Measurements from ENCODE around the gene CDC123. TPM values are rescaled to one million over a fixed set of nuclear protein-coding genes. Genes with fewer than 3 reads are reported as not detected.

Gene CDC123
- total and polyA plus RNA-seq, 2 of the 4 experiments (the other 2 are of a cell fraction) = 100 to 203 TPM

DNA sequence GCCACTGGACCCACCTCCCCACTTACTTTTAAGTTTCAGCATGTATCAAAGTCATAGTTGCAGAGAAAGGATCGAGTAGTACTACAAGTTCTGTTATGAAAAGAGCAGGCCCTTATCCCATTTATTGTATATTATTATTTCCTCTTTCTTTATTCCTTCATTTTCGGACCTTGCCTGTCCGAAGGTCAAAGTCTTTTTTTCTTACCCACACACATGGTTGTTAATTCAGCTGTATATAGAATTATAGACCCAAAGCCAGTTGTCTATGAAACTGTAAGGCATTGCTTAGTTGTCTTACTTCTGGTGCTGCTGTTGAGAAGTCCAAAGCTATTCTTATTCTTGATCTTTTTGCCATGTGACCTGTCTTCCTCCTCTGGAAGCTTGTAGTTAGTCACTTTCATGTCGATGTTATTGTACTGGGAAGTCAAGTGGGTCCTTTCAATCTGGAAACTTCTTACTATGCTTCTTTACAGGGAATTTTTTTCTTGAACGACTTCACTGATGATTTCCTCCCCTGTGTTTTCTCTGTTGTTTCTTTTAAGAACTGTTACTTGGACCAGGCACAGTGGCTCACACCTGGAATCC is 8.6 kb upstream of the CDC123 start:
- in situ Hi-C loops (cut with MboI; ENCODE audit: low sequenced_read_pairs) (no loop called here), dilution Hi-C loops (cut with HindIII; ENCODE audit: low sequenced_read_pairs, unreplicated experiment) (no loop called here)
- no peak overlapping the region for H3K9ac ChIP-seq (ENCODE audit: low read depth, low read length)

More for the DNA sequence above, 8.6 kb upstream of the CDC123 start:
- H3K23ac ChIP-seq (ENCODE audit: low read depth, low read length) = no peak overlapping the region
- H3K18ac ChIP-seq (ENCODE audit: low read depth, low read length) = no peak overlapping the region
- no peak overlapping the region for H2BK15ac ChIP-seq (ENCODE audit: low read depth, low read length)
- no peak overlapping the region for H2BK20ac ChIP-seq (ENCODE audit: low read depth, low read length)
- H4K8ac ChIP-seq (ENCODE audit: low read depth in 2 of 2, low read length in 2 of 2) = no peak overlapping the region
- H4K5ac ChIP-seq (ENCODE audit: low read depth, low read length) = no peak overlapping the region
- H4K20me1 ChIP-seq (ENCODE audit: insufficient read depth, low read length) = peaks cover 16% of the 10 kb centered on the region; the same call in 1 of the 2 replicates
- H3K36me3 ChIP-seq (ENCODE audit: control insufficient read depth, insufficient read depth, low read length) = peaks cover 13% of the 10 kb centered on the region
- no peak overlapping the region for H3K27ac ChIP-seq (ENCODE audit: insufficient read depth, low read length)
- H3K4me3 ChIP-seq (ENCODE audit: insufficient read depth, low read depth, low read length) = no peak overlapping the region
- BruUV-seq (replicated peaks) = no TSS peak
- no peak overlapping the region for H2AFZ ChIP-seq (replicated peaks; ENCODE audit: low read length, poor library complexity)
- no peak overlapping the region for H2BK5ac ChIP-seq (ENCODE audit: low read depth, low read length, poor library complexity, severe bottlenecking)
- H3K4me1 ChIP-seq (ENCODE audit: control insufficient read depth, insufficient read depth, low read length) = peaks cover 4% of the 10 kb centered on the region; the same call in 1 of the 2 replicates
- DNase-seq (no peak), ATAC-seq (ENCODE audit: low read depth) (no peak)
- peaks cover 9% of the 10 kb centered on the region; the same call in 1 of the 2 replicates for H3K9me1 ChIP-seq (ENCODE audit: insufficient read depth, low read length)
- H3K4ac ChIP-seq (ENCODE audit: low read depth, low read length) = no peak overlapping the region
- no peak overlapping the region for H2BK120ac ChIP-seq (ENCODE audit: low read depth, low read length)
- H3K79me1 ChIP-seq (ENCODE audit: low read depth in 1 of 2, low read length in 2 of 2) = peaks cover 30 to 56% of the 10 kb centered on the region in 2 experiments
- no peak overlapping the region for H3K14ac ChIP-seq (replicated peaks; ENCODE audit: low read depth, low read length)
- no peak overlapping the region for H3K4me2 ChIP-seq (ENCODE audit: low read depth, low read length)
- intact Hi-C loops (cut with micrococcal nuclease) = no loop called here
- no peak overlapping the region for H2AK5ac ChIP-seq (ENCODE audit: low read depth, low read length)
- TF ChIP-seq MXI1 (IDR thresholded peaks at IDR 0.05; ENCODE audit: borderline replicate concordance, low read depth, low read length) = no peak
- no peak for TF ChIP-seq RAD21 (IDR thresholded peaks at IDR 0.05; ENCODE audit: low read length)
- TF ChIP-seq CEBPB (IDR thresholded peaks at IDR 0.05; ENCODE audit: low read depth, low read length) = no peak
- no peak for TF ChIP-seq CHD1 (IDR thresholded peaks at IDR 0.05; ENCODE audit: low read depth, low read length)
- TF ChIP-seq RCOR1 (IDR thresholded peaks at IDR 0.05; ENCODE audit: insufficient replicate concordance, low read length) = no peak
- TF ChIP-seq MAFK (IDR thresholded peaks at IDR 0.05; ENCODE audit: low read depth, low read length) = no peak
- TF ChIP-seq MAZ (IDR thresholded peaks at IDR 0.05; ENCODE audit: borderline replicate concordance, low read depth, low read length) = no peak
- no peak for TF ChIP-seq USF2 (IDR thresholded peaks at IDR 0.05; ENCODE audit: low read depth, low read length)
- no peak for TF ChIP-seq BHLHE40 (IDR thresholded peaks at IDR 0.05; ENCODE audit: low read depth, low read length)
- TF ChIP-seq NFE2L2 (IDR thresholded peaks at IDR 0.05; ENCODE audit: low read depth, low read length) = no peak
- TF ChIP-seq CTCF (conservative IDR thresholded peaks at IDR 0.05; ENCODE audit: low read depth, low read length) = no peak
- TF ChIP-seq POLR2A (IDR thresholded peaks at IDR 0.05; ENCODE audit: low read depth, low read length) = no peak
- no peak for TF ChIP-seq RFX5 (IDR thresholded peaks at IDR 0.05; ENCODE audit: low read depth, low read length)
- no peak for TF ChIP-seq FOS (IDR thresholded peaks at IDR 0.05; ENCODE audit: low read depth, low read length)
- TF ChIP-seq SMC3 (IDR thresholded peaks at IDR 0.05; ENCODE audit: low read depth, low read length) = no peak
- TF ChIP-seq ELK1 (IDR thresholded peaks at IDR 0.05; ENCODE audit: borderline replicate concordance, low read depth, low read length) = no peak
- ChIA-PET POLR2A (ENCODE audit: unreplicated experiment) (no interaction called here), CTCF (no interaction called here)
- no peaks in the 10 kb centered on the region for H3K27me3 ChIP-seq (ENCODE audit: control insufficient read depth, insufficient read depth, low read length)
- H3K9me3 ChIP-seq (ENCODE audit: control insufficient read depth, insufficient read depth, low read length) = no peaks in the 10 kb centered on the region
- H3K56ac ChIP-seq (ENCODE audit: extremely low read depth, insufficient read depth, low read length) = no peak overlapping the region
- H4K91ac ChIP-seq (ENCODE audit: insufficient read depth, low read depth, low read length) = no peak overlapping the region
- H2AK9ac ChIP-seq (replicated peaks; ENCODE audit: low read depth, low read length, poor library complexity) = no peak overlapping the region
- WGBS, 2 experiments (ENCODE audit: extremely low coverage in 2 of 2, insufficient read length in 1 of 2) = no CpG with 5 or more reads among the region's 5 CpGs

Data from IMR-90 (cell line).